ENCODE data around the gene BTBD6.

The BTBD6 gene

GRCh38 chr14:105248368-105249181 is at the start of gene BTBD6:
BTBD6 (plus strand) TSS chr14:105248533; CDS start chr14:105248712, 179 bp downstream.
- DNase-seq (ENCODE audit: low read depth) = peak; percentile 50
- peak within 1 kb of the TSS; percentile 54 for H3K4me3 ChIP-seq (ENCODE audit: low read depth, low read length)

GRCh38 chr14:105198588-105198987 is 49.7 kb upstream of the BTBD6 start:
- DNase-seq (ENCODE audit: low read depth) = no peak
- no peak overlapping the region for H3K4me3 ChIP-seq (ENCODE audit: low read depth, low read length)

- DNase-seq (ENCODE audit: low read depth) = no peak
- no peak overlapping the region for H3K4me3 ChIP-seq (ENCODE audit: low read depth, low read length)
Measured at GRCh38 chr14:105199093-105199492, 49.2 kb upstream of the BTBD6 start.

- DNase-seq (ENCODE audit: low read depth) = no peak
- no peak overlapping the region for H3K4me3 ChIP-seq (ENCODE audit: low read depth, low read length)
Measured at GRCh38 chr14:105200074-105200473, 48.3 kb upstream of the BTBD6 start.

DNA sequence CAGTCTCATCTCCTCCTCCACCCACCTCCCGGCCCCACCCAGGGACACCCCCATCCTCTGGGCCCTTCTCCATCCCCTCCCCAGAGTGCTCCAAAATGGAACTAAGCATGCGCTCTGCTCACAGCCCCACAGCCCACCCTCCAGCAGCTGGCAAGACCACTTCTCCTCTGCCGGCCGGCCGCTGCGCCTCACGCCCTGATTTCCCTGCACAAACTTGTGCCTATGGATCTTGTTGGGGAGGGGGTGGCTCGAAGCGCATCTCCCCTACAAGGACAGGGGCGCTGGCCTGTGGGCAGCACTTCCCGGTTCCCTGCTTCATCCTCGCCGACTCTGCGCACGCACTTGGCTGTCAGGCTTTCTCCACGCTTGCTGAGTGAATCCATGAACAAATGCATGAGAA is 47.7 kb upstream of the BTBD6 start:
- no peak for DNase-seq (ENCODE audit: low read depth)
- no peak overlapping the region for H3K4me3 ChIP-seq (ENCODE audit: low read depth, low read length)

DNA sequence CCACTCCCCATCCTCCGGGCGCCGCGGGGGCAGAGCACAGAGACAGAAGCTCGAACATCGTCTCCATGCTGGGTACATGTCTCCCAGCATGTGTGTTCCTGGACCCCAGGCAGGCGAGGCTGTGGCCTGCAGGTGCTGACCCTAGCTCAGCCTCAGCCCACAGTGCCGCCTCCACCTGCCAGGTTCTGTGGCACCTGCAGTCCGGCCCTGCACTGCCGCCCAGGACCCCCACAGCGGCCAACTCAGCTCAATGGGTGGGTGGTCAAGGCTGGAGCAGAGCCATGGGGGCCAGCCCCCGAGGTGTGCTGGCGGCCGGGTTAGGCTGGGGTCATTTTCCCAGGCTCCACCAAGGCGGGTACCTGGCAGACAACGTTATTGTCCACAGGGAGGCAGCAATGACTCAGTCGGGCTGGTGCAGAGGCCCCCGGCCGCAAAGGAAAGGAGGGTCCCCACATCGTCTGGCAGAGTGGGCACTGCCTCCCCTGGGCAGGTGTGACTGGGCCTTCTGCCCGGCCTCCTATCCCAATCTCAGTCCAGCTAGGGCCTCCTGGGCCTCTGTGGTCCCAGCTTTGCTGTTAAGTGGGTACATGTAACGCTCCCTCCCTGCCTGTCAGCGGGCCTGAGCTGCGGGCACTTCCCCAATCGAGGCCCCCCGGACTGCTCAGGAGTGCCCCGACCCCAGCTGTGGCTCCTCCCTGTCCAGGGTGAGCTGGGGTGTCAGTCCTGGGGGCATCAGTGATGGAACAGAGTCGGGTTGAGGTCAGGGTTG is 47.0 kb upstream of the BTBD6 start:
- H3K4me3 ChIP-seq (ENCODE audit: low read depth, low read length) = no peak overlapping the region
- no peak for DNase-seq (ENCODE audit: low read depth)

- no peak overlapping the region for H3K4me3 ChIP-seq (ENCODE audit: low read depth, low read length)
- no peak for DNase-seq (ENCODE audit: low read depth)
Measured at GRCh38 chr14:105201925-105202513, 46.3 kb upstream of the BTBD6 start.

DNA sequence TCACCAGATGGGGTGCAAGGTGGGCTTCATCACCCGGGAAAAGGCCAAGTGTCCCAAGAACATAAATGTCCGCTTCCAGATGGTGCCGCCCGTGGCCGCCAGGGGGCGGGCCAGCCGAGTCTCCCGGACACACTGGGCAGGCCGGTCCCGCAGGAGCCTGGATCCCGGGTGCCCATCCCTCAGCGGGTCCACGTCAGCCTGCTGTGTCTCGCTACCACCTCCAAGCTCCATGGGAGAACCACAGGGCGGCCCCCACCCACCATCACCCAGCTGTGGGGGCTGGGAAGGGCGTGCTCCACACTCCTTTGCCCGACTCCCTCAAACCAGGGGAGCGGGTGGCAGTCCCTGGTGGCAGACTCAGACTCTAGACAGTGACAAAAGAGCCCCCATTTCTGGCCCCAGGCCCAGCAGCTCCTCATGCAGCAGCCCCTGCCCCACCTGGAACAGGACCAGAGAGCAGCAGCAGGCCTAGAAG is 45.2 kb upstream of the BTBD6 start:
- no peak overlapping the region for H3K4me3 ChIP-seq (ENCODE audit: low read depth, low read length)
- DNase-seq (ENCODE audit: low read depth) = no peak

- no peak for DNase-seq (ENCODE audit: low read depth)
- no peak overlapping the region for H3K4me3 ChIP-seq (ENCODE audit: low read depth, low read length)
Measured at GRCh38 chr14:105203701-105204100, 44.6 kb upstream of the BTBD6 start.

GRCh38 chr14:105204206-105204930 is 44.0 kb upstream of the BTBD6 start:
- DNase-seq (ENCODE audit: low read depth) = no peak
- no peak overlapping the region for H3K4me3 ChIP-seq (ENCODE audit: low read depth, low read length)

DNA sequence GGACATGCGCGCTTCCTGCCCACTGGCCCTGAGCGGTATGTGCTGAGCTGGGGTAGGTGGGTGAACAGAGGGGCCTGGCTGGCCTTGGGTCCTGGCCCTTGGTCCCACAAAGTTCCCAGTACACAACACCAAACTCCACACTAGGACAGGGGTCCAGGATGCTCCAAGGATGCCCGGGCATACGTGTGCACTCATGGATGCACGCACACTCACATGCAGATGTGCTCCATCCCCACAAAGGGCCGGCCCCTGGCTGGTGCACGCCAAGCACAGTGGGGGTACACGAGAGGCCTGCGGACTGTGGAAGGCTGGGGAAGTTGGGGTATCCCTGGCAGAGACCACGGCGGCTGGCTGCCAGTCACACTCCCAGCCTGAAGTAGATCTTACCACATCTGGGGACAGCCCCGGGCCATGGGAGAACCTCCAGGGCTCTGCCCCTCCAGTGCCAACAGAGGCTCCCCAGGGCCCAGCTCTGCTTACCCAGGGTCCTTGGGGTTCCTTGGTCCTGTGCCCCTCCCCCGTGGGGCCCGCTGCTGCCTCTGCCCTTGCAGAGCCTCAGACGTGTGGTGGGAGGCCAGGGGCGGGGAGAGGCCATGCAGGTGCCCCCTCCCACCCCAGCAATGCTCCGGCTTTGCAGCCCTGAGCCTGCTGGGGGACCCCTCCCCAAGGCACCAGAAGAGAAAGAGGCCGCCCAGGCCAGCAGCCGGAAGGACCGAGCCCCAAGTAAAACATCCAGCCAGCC is 43.2 kb upstream of the BTBD6 start:
- H3K4me3 ChIP-seq (ENCODE audit: low read depth, low read length) = no peak overlapping the region
- no peak for DNase-seq (ENCODE audit: low read depth)

DNA sequence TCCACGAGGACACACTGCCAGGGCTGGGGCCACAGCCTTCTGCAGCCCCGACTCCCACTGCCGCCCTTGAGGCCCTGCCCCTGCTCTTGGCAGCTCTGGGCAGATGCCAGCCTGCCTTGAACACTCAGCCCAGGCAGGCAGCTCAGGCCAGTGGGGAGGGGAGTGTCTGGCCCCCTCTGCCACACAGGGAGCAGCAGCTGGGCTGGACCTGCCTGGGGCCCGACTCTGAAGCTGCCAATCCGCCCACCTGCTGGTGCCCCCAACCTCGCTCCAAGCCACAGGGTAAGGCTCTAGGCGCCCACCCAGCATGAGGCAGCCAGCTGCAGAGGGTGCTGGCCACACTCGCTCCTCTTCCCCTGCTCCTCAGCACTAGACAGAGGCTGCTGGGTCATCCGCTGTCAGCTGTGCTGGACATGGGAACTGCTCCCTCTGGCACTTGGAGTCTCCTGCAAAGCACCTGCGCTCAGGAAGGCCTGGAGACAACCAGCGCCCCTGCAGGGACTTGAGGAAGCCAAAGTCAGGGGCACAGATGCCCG is 42.6 kb upstream of the BTBD6 start:
- DNase-seq (ENCODE audit: low read depth) = no peak

DNA sequence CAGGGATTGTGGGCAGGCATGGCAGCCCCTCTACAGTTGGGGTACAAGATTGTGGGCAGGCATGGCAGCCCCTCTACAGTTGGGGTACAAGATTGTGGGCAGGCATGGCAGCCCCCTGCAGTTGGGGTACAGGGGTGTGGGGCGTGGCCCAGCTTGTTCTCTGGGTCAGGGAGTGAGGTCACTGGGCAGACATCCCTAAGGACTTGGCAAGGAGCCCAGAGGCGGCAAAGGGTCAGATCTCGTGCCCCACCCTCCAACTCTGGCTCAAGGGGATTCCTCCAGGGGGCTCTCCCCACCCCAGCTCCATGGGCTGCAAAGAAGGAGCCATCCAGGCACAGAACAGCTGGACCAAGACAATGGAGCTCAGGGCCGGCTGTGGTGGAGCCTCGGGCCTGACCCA is 41.5 kb upstream of the BTBD6 start:
- no peak for DNase-seq (ENCODE audit: low read depth)
- no peak overlapping the region for H3K4me3 ChIP-seq (ENCODE audit: low read depth, low read length)

More for the DNA sequence above, 42.6 kb upstream of the BTBD6 start:
- H3K4me3 ChIP-seq (ENCODE audit: low read depth, low read length) = no peak overlapping the region

- no peak for DNase-seq (ENCODE audit: low read depth)
- no peak overlapping the region for H3K4me3 ChIP-seq (ENCODE audit: low read depth, low read length)
Measured at GRCh38 chr14:105207460-105207901, 40.9 kb upstream of the BTBD6 start.

DNA sequence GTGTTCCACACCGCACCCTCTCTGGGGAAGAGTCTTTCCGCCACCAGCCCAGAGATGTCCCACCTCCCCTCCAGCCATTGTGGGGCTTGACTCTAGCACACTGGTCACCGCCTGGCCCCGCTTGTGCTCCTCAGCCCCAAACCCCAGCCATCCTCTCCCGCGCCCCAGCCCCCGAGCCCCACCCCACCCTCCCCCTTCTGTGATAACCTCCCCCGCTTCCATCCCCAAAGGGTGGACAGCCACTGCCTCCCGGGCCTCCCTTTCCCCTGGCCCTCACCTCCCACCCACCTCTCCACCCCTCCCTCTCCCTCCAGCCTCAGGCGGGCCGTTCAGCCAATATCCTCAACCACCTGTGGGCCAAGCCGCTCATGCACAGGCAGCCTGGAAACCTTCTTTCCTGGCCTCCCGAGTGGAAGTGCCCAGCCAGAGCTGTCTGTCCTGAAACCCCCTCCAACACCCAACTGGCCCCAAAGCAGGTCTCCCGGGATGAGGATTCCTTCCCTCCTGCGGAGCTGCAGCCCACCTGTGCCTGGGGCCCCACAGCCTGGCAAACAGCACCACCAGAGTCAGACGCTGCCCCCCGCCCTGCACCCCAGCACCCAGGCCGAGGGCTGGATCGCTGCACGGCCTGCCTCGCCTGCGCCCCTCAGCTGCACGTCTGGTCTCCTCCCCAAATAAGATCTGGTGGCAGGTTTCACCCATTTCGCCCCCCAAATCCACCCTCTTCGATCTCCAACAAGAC is 40.2 kb upstream of the BTBD6 start:
- H3K4me3 ChIP-seq (ENCODE audit: low read depth, low read length) = no peak overlapping the region
- DNase-seq (ENCODE audit: low read depth) = no peak

DNA sequence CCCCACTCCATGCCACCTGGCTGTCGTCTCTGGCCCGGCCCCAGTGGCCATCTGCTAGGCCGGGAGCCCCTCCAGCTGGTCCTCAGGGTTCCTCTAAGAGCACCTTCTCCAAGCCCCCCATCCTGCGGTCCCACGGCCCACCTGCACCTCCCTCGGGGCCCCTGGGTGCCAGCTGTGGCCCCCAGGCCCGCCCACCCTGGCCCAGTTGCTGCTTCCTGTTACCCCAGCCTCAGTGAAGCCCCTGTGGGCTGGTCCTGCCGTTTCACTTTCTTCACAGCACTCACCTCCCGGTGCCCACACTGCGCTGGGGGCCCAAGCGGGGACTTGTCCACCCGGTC is 39.6 kb upstream of the BTBD6 start:
- no peak for DNase-seq (ENCODE audit: low read depth)
- H3K4me3 ChIP-seq (ENCODE audit: low read depth, low read length) = no peak overlapping the region

DNA sequence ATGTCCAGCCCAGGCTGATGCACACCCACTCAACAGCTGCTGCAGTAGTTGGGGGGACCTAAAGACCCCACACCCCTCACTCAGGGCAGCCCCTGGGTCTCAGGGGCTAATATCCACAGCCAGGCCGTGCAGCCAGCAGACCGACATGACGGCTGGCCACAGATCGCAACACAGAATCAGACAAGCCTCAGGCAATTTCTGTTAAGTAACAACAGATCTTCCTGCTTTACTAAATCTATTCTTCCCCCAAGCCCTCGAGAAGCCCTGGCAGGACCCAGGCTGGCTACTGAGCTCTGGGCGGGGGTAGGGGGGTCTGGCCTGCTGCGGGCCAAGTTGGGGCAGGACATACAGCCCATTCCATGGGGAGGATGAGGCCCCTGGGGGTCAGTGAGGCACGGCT is 39.2 kb upstream of the BTBD6 start:
- DNase-seq (ENCODE audit: low read depth) = no peak
- H3K4me3 ChIP-seq (ENCODE audit: low read depth, low read length) = no peak overlapping the region

- H3K4me3 ChIP-seq (ENCODE audit: low read depth, low read length) = no peak overlapping the region
- no peak for DNase-seq (ENCODE audit: low read depth)
Measured at GRCh38 chr14:105209646-105210045, 38.7 kb upstream of the BTBD6 start.

Measured in skeletal muscle cell (primary cell).